CD4-positive, alpha-beta T cell treated with Interleukin-15 for 1 hour (primary cell): ENCODE results near the gene PRAMEF11.
"Not testable (repeated sequence)": the region's sequence is repeated elsewhere in the genome, so short reads cannot be mapped to it uniquely, and the experiment has no call there.

Experiments used
- DNase-seq: peaks from one replicate; pipeline ENCODE4 v3.0.0-alpha.2; 2020

Gene PRAMEF11

GRCh38 chr1:12831310-12831709 is at the start of gene PRAMEF11:
Gene PRAMEF11, minus strand, starts transcription at chr1:12831410. Its CDS starts 2,621 bp downstream, at chr1:12828789.
- not testable (repeated sequence) for DNase-seq

- DNase-seq, result not testable (repeated sequence)
Measured at GRCh38 chr1:12878453-12878852, 47.2 kb upstream of the PRAMEF11 start.

- not testable (repeated sequence) for DNase-seq
Measured at GRCh38 chr1:12863131-12863880, 32.1 kb upstream of the PRAMEF11 start.

GRCh38 chr1:12856786-12857185 is 25.6 kb upstream of the PRAMEF11 start, which contains the start of gene PRAMEF2:
Gene PRAMEF2, plus strand, starts transcription at chr1:12857086. Its CDS starts 1,924 bp downstream, at chr1:12859010.
- DNase-seq, result not testable (repeated sequence)

- DNase-seq, result no peak
Measured at GRCh38 chr1:12851779-12852178, 20.6 kb upstream of the PRAMEF11 start.

- DNase-seq, result not testable (repeated sequence)
Measured at GRCh38 chr1:12848620-12849019, 17.4 kb upstream of the PRAMEF11 start, which contains the start of gene HNRNPCL1. Gene HNRNPCL1, minus strand, starts transcription at chr1:12848720. Its CDS starts 431 bp downstream, at chr1:12848289.

- not testable (repeated sequence) for DNase-seq
Measured at GRCh38 chr1:12833251-12833650, 2.0 kb upstream of the PRAMEF11 start.

- not testable (repeated sequence) for DNase-seq
Measured at GRCh38 chr1:12819061-12819460, 12.1 kb downstream of the PRAMEF11 start.

GRCh38 chr1:12811409-12811784 is 19.8 kb downstream of the PRAMEF11 start:
- no peak for DNase-seq

- no peak for DNase-seq
Measured at GRCh38 chr1:12810691-12811408, 20.4 kb downstream of the PRAMEF11 start.

- DNase-seq, result no peak
Measured at GRCh38 chr1:12809933-12810332, 21.3 kb downstream of the PRAMEF11 start.

- no peak for DNase-seq
Measured at GRCh38 chr1:12799730-12800129, 31.5 kb downstream of the PRAMEF11 start.

GRCh38 chr1:12798911-12799310 is 32.3 kb downstream of the PRAMEF11 start:
- DNase-seq, result no peak

- not testable (repeated sequence) for DNase-seq
Measured at GRCh38 chr1:12791097-12791496, 40.1 kb downstream of the PRAMEF11 start, which contains the start of gene PRAMEF1. Gene PRAMEF1, plus strand, starts transcription at chr1:12791397. Its CDS starts 1,831 bp downstream, at chr1:12793228.

- not testable (repeated sequence) for DNase-seq
Measured at GRCh38 chr1:12784729-12785128, 46.5 kb downstream of the PRAMEF11 start.

GRCh38 chr1:12783783-12784182 is 47.4 kb downstream of the PRAMEF11 start:
- DNase-seq, result not testable (repeated sequence)

- not testable (repeated sequence) for DNase-seq
Measured at GRCh38 chr1:12781488-12781887, 49.7 kb downstream of the PRAMEF11 start.

GRCh38 chr1:12778907-12779306 is 52.3 kb downstream of the PRAMEF11 start:
- DNase-seq, result no peak

GRCh38 chr1:12778061-12778460 is 53.1 kb downstream of the PRAMEF11 start:
- no peak for DNase-seq

- DNase-seq, result no peak
Measured at GRCh38 chr1:12776801-12777557, 54.2 kb downstream of the PRAMEF11 start.

GRCh38 chr1:12775443-12775842 is 55.8 kb downstream of the PRAMEF11 start:
- DNase-seq, result no peak

- no peak for DNase-seq
Measured at GRCh38 chr1:12774801-12775345, 56.3 kb downstream of the PRAMEF11 start.
